ENCODE measurements around the gene VPS16.

- no peak for TF ChIP-seq CTCF (IDR thresholded peaks at IDR 0.05; ENCODE audit: low read depth, low read length, poor library complexity, severe bottlenecking)
- TF ChIP-seq EZH2phosphoT487 (IDR thresholded peaks at IDR 0.05; ENCODE audit: borderline replicate concordance, low read length), result no peak
These were observed 41.7 kb upstream of the VPS16 start for GRCh38 chr20:2798814-2799213.
